NCI-H226 (cell line): ENCODE results near the gene CPB2.
A peak's percentile ranks its signal among the peaks of the same experiment; 100 is the strongest.

Experiments
- DNase-seq: peaks from one replicate; pipeline ENCODE4 v3.0.0-alpha.2; 2015

The CPB2 gene

GRCh38 chr13:46094478-46094877 lies 10.4 kb downstream of the CPB2 start:
- no peak for DNase-seq

- DNase-seq = no peak
Measured at GRCh38 chr13:46088821-46089562, 15.8 kb downstream of the CPB2 start.

- DNase-seq = no peak
Measured at GRCh38 chr13:46087481-46087880, 17.4 kb downstream of the CPB2 start.

- DNase-seq = no peak
Measured at GRCh38 chr13:46086985-46087384, 17.8 kb downstream of the CPB2 start.

GRCh38 chr13:46086421-46086922 lies 18.4 kb downstream of the CPB2 start:
- DNase-seq = no peak

GRCh38 chr13:46085737-46086136 lies 19.1 kb downstream of the CPB2 start:
- DNase-seq = no peak

- DNase-seq = no peak
Measured at GRCh38 chr13:46082324-46082723, 22.5 kb downstream of the CPB2 start.

- no peak for DNase-seq
Measured at GRCh38 chr13:46079770-46080169, 25.1 kb downstream of the CPB2 start.

GRCh38 chr13:46077265-46077664 lies 27.6 kb downstream of the CPB2 start:
- DNase-seq = no peak

GRCh38 chr13:46076827-46077226 lies 28.0 kb downstream of the CPB2 start:
- no peak for DNase-seq

GRCh38 chr13:46075811-46076210 lies 29.0 kb downstream of the CPB2 start:
- DNase-seq = no peak

GRCh38 chr13:46071590-46072249 lies 33.1 kb downstream of the CPB2 start:
- no peak for DNase-seq

GRCh38 chr13:46063292-46063691 lies 41.5 kb downstream of the CPB2 start:
- no peak for DNase-seq

GRCh38 chr13:46062185-46062584 lies 42.6 kb downstream of the CPB2 start:
- peak; percentile 11 for DNase-seq

GRCh38 chr13:46059405-46059804 lies 45.4 kb downstream of the CPB2 start:
- DNase-seq = no peak

GRCh38 chr13:46058268-46058667 lies 46.6 kb downstream of the CPB2 start:
- no peak for DNase-seq

- DNase-seq = no peak
Measured at GRCh38 chr13:46057256-46058015, 47.4 kb downstream of the CPB2 start.

- DNase-seq = no peak
Measured at GRCh38 chr13:46053162-46054012, 51.4 kb downstream of the CPB2 start.

GRCh38 chr13:46052319-46053161 lies 52.3 kb downstream of the CPB2 start, which contains the start of gene ZC3H13:
TSS of gene ZC3H13 (minus strand) at chr13:46052746. CDS start at chr13:46045507, 7,239 bp downstream.
- DNase-seq = peak; percentile 94

GRCh38 chr13:46051968-46052318 lies 52.9 kb downstream of the CPB2 start:
- DNase-seq = no peak

- DNase-seq = no peak
Measured at GRCh38 chr13:46050771-46051170, 54.1 kb downstream of the CPB2 start.

GRCh38 chr13:46045424-46045823 lies 59.4 kb downstream of the CPB2 start:
- DNase-seq = no peak
